Stimulated activated CD8-positive, alpha-beta memory T cell treated with anti-CD3 and anti-CD28 coated beads, Interleukin-12 subunit alpha, Interleukin-12 subunit beta, amount 100 ng/mL, for 4 hours (primary cell): ENCODE data around the gene SST.
"Not testable (repeated sequence)": the region's sequence is repeated elsewhere in the genome, so short reads cannot be mapped to it uniquely, and the experiment has no call there.

Experiments
- DNase-seq: peaks from one replicate; pipeline ENCODE4 v3.0.0-alpha.2; 2020; ENCODE audit warnings: low read depth

Gene SST

GRCh38 chr3:187684444-187684843 lies 14.2 kb upstream of the SST start:
- no peak for DNase-seq

- DNase-seq: not testable (repeated sequence)
Observed at GRCh38 chr3:187681756-187682155, 11.6 kb upstream of the SST start.

GRCh38 chr3:187679638-187680396 lies 9.6 kb upstream of the SST start:
- DNase-seq: peak; percentile 17

- no peak for DNase-seq
Observed at GRCh38 chr3:187678726-187679268, 8.6 kb upstream of the SST start.

GRCh38 chr3:187677604-187678003 lies 7.4 kb upstream of the SST start:
- no peak for DNase-seq

DNA sequence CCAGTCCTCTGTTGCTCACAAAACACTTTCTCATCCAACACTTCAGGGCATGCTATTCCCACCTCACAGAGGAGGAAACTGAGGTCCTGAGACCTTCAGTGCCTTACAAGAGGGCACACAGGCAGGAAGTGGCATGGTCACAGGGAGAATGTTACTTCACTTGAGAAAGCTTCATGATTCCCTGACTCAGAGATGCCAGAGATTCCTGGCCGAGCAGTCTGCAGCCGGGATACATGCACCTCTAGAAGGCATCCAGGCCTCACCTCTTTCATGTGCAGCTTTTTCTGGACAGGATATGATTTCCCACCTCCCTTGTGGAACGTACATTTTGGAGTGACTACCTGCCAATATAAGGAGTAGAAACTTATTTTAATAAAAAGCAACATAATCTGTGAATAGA lies 2.8 kb upstream of the SST start:
- DNase-seq: no peak

DNA sequence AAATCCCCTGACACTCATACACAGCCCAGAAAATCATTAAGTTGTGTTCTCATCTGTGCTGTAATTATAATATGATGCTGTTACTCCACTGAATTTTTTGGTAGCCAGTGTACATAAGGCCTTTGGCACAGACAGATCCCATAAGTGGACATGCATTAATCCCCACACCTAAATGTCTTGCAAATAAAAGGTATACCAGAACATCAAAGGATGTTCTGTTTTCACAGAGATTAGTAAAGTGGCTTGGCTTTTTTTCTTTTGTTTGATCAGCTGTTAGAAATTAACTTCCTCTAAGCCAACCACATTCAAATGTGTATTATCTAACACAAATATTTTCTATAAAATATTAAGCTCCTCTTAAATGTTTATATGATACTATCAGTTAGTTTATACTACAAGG lies 2.7 kb downstream of the SST start:
- DNase-seq: no peak

- no peak for DNase-seq
Observed at GRCh38 chr3:187665764-187666402, 4.3 kb downstream of the SST start.

- no peak for DNase-seq
Observed at GRCh38 chr3:187665010-187665409, 5.2 kb downstream of the SST start.

- DNase-seq: no peak
Observed at GRCh38 chr3:187662848-187663409, 7.3 kb downstream of the SST start.

- DNase-seq: no peak
Observed at GRCh38 chr3:187661267-187661666, 8.9 kb downstream of the SST start.

DNA sequence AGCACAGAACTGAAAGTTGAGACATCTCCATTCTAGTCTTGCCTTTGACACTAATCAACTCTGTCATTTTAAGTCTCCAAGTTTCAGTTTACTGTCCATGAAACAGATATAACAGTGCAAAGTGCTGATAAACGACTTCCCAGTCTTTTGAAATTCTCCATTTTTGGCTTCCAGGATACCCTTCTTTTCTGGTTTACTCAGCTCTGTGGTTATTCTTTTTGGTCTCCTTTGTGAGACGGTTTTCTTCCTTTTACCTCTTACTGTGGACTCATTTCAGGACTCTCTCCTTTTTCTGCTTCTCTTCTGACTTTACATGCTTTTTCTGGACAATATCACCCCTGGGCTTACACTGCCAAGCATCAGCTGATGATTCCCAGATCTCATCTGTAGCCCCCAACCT lies 18.9 kb downstream of the SST start:
- no peak for DNase-seq

DNA sequence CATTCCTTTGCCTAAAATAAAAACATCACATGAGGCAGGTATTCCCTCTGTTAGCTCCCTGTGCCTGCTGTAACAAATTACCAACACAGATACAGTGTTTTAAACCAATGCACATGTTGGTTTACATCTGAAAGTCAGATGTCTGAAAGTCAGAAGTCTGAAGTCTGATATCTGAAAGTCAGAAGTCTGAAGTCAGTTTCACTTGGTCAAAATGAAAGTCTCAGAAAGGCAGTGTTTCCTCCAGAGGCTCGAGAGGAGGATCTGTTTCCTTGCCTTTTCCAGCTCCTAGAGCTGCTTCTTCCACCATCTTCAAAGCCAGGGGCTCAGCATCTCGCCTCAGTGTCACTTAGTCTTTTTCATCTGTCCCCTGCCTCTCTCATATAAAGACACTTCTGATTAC lies 22.0 kb downstream of the SST start:
- DNase-seq: no peak

GRCh38 chr3:187646906-187647660 lies 23.1 kb downstream of the SST start:
- DNase-seq: no peak

DNA sequence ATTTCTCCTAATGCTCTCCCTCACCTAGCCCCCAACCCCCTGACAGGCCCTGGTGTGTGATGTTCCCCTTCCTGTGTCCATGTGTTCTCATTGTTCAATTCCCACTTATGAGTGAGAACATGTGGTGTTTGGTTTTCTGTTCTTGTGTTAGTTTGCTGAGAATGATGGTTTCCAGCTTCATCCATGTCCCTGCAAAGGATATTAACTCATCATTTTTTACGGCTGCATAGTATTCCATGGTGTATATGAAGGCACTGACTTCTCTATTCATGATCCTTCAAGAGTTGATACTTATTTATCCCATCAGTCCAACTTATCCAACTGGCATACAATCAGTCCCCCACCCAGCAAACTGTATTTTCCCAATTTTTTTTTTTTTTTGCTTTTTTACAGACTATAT lies 24.8 kb downstream of the SST start:
- DNase-seq: not testable (repeated sequence)

GRCh38 chr3:187642861-187643260 lies 27.3 kb downstream of the SST start:
- DNase-seq: no peak

DNA sequence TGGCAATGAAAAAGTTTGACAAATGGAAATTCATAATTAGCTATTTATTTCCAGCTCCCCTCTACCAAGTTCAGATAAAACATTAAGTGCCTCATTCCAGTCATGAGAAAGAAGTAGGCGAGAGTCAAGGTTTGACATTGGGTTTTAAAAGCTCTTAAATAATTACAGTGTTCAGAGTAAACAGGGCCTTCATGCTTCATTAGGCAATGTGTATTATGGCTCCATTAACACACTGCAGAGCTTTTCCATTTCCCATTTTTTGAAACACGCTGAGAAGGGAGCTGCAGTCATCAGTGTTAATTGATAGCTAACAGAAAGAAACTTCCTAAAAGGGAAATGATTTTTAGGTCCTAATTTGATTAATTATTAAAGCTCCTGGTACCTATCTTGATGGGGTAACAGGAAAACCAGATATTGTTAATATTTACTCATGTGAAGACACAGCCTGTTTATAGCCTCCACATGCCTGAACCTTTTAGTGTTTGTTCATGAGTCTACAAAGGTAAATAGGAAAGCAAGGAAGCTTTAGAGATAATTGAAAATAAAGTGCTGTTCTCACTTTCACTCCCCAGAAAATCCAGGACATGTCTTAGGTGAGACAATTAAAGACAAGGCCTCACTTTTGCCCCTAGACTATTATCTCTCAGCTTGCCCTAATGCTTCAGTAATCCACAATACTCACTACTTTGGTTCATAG lies 28.7 kb downstream of the SST start:
- DNase-seq: no peak

DNA sequence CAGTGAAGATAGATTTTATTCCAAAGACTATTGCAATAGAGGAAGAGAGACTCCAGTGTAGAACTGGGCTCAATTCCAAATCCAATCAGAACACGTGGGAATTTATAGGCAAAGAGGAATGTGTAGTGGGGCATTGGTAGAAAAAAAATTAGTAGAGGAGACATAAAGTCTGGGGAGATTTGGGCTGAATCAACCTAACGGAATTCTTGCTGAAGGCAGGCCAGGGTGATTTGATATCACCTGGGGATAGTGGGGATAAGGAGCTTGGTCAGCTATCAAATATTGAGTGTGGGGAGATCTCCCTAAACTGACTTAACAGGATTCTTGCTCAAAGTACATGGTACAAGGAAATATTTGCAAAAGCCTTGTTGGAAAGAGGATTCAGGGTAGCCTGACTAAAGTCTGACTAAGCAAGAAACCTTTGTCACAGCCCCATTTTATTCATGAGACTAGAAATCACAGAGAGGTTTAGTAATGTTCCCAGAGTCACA lies 29.6 kb downstream of the SST start:
- no peak for DNase-seq

GRCh38 chr3:187639927-187640568 lies 30.1 kb downstream of the SST start:
- DNase-seq: no peak

GRCh38 chr3:187636528-187636927 lies 33.7 kb downstream of the SST start:
- DNase-seq: no peak

- no peak for DNase-seq
Observed at GRCh38 chr3:187630404-187630803, 39.8 kb downstream of the SST start.
